Measurements from ENCODE around the gene AGAP2. TPM values are rescaled to one million over a fixed set of nuclear protein-coding genes. Genes with fewer than 3 reads are reported as not detected.

The AGAP2 gene
- total and polyA plus RNA-seq, 2 of the 13 experiments (the other 11 are each of a cell fraction or from before 2014, with no cell fraction given), result 0.38 to 0.45 TPM

DNA sequence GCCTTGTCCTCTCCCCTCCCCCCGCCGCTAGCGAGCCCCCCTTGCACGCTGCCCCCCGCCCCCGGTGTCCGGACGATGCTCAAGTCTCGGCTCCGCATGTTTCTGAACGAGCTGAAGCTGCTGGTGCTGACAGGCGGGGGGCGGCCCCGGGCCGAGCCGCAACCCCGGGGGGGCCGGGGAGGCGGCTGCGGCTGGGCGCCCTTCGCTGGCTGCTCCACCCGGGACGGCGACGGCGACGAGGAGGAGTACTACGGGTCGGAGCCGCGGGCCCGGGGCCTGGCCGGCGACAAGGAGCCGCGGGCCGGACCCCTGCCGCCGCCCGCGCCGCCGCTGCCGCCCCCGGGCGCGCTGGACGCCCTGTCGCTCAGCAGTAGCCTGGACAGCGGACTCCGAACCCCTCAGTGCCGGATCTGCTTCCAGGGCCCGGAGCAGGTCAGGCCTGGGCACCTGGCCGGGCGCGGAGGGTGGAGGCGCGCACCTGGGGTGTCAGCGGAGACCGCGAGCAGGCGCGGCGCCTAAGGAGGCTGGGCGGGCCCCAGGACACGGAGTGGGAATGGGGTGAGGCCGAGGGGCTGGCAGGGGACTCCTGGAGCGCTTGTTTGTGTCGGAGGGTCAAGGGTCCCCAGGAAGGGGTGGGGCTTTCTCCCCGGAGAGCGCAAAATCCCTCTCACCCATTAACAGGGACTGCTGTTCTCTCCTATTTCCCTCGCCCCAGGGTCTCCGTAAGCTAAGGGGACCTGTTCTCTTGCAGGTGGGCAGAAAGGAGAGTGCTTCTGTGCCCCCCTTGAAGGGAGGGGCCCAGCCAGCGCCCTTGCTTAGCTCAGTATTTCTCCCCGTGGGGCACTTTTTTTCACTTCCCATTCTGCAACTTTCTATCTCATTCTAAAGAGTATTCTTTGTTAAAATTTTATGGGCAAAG lies 17.2 kb upstream of the AGAP2 start (continued):
- no peak for TF ChIP-seq RORA (CRISPR knock-in tag; IDR thresholded peaks at IDR 0.05)
- TF ChIP-seq, protein P1, sequence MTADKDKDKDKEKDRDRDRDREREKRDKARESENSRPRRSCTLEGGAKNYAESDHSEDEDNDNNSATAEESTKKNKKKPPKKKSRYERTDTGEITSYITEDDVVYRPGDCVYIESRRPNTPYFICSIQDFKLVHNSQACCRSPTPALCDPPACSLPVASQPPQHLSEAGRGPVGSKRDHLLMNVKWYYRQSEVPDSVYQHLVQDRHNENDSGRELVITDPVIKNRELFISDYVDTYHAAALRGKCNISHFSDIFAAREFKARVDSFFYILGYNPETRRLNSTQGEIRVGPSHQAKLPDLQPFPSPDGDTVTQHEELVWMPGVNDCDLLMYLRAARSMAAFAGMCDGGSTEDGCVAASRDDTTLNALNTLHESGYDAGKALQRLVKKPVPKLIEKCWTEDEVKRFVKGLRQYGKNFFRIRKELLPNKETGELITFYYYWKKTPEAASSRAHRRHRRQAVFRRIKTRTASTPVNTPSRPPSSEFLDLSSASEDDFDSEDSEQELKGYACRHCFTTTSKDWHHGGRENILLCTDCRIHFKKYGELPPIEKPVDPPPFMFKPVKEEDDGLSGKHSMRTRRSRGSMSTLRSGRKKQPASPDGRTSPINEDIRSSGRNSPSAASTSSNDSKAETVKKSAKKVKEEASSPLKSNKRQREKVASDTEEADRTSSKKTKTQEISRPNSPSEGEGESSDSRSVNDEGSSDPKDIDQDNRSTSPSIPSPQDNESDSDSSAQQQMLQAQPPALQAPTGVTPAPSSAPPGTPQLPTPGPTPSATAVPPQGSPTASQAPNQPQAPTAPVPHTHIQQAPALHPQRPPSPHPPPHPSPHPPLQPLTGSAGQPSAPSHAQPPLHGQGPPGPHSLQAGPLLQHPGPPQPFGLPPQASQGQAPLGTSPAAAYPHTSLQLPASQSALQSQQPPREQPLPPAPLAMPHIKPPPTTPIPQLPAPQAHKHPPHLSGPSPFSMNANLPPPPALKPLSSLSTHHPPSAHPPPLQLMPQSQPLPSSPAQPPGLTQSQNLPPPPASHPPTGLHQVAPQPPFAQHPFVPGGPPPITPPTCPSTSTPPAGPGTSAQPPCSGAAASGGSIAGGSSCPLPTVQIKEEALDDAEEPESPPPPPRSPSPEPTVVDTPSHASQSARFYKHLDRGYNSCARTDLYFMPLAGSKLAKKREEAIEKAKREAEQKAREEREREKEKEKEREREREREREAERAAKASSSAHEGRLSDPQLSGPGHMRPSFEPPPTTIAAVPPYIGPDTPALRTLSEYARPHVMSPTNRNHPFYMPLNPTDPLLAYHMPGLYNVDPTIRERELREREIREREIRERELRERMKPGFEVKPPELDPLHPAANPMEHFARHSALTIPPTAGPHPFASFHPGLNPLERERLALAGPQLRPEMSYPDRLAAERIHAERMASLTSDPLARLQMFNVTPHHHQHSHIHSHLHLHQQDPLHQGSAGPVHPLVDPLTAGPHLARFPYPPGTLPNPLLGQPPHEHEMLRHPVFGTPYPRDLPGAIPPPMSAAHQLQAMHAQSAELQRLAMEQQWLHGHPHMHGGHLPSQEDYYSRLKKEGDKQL (CRISPR knock-in tag; IDR thresholded peaks at IDR 0.05; ENCODE audit: low read depth), result no peak
- TF ChIP-seq ZFX (CRISPR knock-in tag; IDR thresholded peaks at IDR 0.05; ENCODE audit: low read depth), result peak; percentile 84
- no peak for TF ChIP-seq GFI1 (CRISPR knock-in tag; IDR thresholded peaks at IDR 0.05; ENCODE audit: borderline replicate concordance)
- TF ChIP-seq, protein P2, sequence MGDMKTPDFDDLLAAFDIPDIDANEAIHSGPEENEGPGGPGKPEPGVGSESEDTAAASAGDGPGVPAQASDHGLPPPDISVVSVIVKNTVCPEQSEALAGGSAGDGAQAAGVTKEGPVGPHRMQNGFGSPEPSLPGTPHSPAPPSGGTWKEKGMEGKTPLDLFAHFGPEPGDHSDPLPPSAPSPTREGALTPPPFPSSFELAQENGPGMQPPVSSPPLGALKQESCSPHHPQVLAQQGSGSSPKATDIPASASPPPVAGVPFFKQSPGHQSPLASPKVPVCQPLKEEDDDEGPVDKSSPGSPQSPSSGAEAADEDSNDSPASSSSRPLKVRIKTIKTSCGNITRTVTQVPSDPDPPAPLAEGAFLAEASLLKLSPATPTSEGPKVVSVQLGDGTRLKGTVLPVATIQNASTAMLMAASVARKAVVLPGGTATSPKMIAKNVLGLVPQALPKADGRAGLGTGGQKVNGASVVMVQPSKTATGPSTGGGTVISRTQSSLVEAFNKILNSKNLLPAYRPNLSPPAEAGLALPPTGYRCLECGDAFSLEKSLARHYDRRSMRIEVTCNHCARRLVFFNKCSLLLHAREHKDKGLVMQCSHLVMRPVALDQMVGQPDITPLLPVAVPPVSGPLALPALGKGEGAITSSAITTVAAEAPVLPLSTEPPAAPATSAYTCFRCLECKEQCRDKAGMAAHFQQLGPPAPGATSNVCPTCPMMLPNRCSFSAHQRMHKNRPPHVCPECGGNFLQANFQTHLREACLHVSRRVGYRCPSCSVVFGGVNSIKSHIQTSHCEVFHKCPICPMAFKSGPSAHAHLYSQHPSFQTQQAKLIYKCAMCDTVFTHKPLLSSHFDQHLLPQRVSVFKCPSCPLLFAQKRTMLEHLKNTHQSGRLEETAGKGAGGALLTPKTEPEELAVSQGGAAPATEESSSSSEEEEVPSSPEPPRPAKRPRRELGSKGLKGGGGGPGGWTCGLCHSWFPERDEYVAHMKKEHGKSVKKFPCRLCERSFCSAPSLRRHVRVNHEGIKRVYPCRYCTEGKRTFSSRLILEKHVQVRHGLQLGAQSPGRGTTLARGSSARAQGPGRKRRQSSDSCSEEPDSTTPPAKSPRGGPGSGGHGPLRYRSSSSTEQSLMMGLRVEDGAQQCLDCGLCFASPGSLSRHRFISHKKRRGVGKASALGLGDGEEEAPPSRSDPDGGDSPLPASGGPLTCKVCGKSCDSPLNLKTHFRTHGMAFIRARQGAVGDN (CRISPR knock-in tag; IDR thresholded peaks at IDR 0.05), result peak; percentile 66
- TF ChIP-seq MIXL1 (CRISPR knock-in tag; IDR thresholded peaks at IDR 0.05), result peak; percentile 25; the same call in 1 of the 2 replicates
- no peak for TF ChIP-seq ZC3H4 (CRISPR knock-in tag; IDR thresholded peaks at IDR 0.05; ENCODE audit: borderline replicate concordance)
- TF ChIP-seq, protein P3, sequence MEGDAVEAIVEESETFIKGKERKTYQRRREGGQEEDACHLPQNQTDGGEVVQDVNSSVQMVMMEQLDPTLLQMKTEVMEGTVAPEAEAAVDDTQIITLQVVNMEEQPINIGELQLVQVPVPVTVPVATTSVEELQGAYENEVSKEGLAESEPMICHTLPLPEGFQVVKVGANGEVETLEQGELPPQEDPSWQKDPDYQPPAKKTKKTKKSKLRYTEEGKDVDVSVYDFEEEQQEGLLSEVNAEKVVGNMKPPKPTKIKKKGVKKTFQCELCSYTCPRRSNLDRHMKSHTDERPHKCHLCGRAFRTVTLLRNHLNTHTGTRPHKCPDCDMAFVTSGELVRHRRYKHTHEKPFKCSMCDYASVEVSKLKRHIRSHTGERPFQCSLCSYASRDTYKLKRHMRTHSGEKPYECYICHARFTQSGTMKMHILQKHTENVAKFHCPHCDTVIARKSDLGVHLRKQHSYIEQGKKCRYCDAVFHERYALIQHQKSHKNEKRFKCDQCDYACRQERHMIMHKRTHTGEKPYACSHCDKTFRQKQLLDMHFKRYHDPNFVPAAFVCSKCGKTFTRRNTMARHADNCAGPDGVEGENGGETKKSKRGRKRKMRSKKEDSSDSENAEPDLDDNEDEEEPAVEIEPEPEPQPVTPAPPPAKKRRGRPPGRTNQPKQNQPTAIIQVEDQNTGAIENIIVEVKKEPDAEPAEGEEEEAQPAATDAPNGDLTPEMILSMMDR (CRISPR knock-in tag; IDR thresholded peaks at IDR 0.05), result no peak; the same call in 1 of the 2 replicates
- TF ChIP-seq ZNF577 (CRISPR knock-in tag; IDR thresholded peaks at IDR 0.05; ENCODE audit: borderline replicate concordance, low read depth), result no peak
- TF ChIP-seq ZKSCAN8 (CRISPR knock-in tag; IDR thresholded peaks at IDR 0.05; ENCODE audit: borderline replicate concordance), result no peak
- no peak for TF ChIP-seq FOXC1 (CRISPR knock-in tag; IDR thresholded peaks at IDR 0.05; ENCODE audit: borderline replicate concordance)
- no peak for TF ChIP-seq NBN (conservative IDR thresholded peaks at IDR 0.05)
- no peak for TF ChIP-seq GTF3A (CRISPR knock-in tag; conservative IDR thresholded peaks at IDR 0.05)
- TF ChIP-seq POLR2AphosphoS2 (IDR thresholded peaks at IDR 0.05; ENCODE audit: low read depth, low read length), result no peak
- no peak for TF ChIP-seq IKZF1 (IDR thresholded peaks at IDR 0.05)
- TF ChIP-seq CENPT (CRISPR knock-in tag; IDR thresholded peaks at IDR 0.05; ENCODE audit: low read depth), result no peak
